Ovary (tissue), 9 donors: ENCODE results near the gene DDX4. TPM values are rescaled to one million over a fixed set of nuclear protein-coding genes. Genes with fewer than 3 reads are reported as not detected.

ENCODE experiments used
- DNase-seq, 5 donors: peaks; one replicate each; pipeline ENCODE4 v3.0.0-alpha.2; 2019 to 2020
- H3K27ac ChIP-seq, 2 donors: fragments of 200-600 bp; one replicate each; pipeline versions ENCODE4 v1.5.1 to v1.8.0; 2019 to 2022
- H3K27me3 ChIP-seq: fragments of 200-600 bp; one replicate; pipeline ENCODE4 v1.8.0; 2022
- H3K36me3 ChIP-seq: fragments of 200-600 bp; sonication (generic); one replicate; pipeline ENCODE4 v1.5.1; 2019
- H3K4me1 ChIP-seq: one replicate; pipeline ENCODE4 v1.8.1; 2013; ENCODE audit warnings: mild to moderate bottlenecking, moderate library complexity; ENCODE audit not compliant: insufficient read depth
- H3K4me3 ChIP-seq: fragments of 200-600 bp; sonication (generic); one replicate; pipeline ENCODE4 v1.5.1; 2017
- H3K9me3 ChIP-seq, 2 donors: fragments of 200-600 bp in 1 of 2; sonication (generic) in 1 of 2; one replicate each; pipeline versions ENCODE4 v1.5.1 to v1.8.1; 2013 to 2019; ENCODE audit warnings: mild to moderate bottlenecking in 1 of 2, moderate library complexity in 1 of 2
- EP300 ChIP-seq: sonication (generic); formaldehyde crosslinking; IDR thresholded peaks from one replicate; pipeline ENCODE4 v1.6.1; 2017; ENCODE audit warnings: antibody characterized with exemption
- POLR2A ChIP-seq: fragments of 450-650 bp; IDR thresholded peaks from one replicate; pipeline ENCODE4 v1.6.1; 2017; ENCODE audit warnings: antibody characterized with exemption, mild to moderate bottlenecking, moderate library complexity
- WGBS, 3 donors: extraction: QIAGEN DNeasy Blood & Tissue Kit in 1 of 3; methylation state at CpG; one replicate each; pipeline versions ENCODE4 v1.1.5 to v1.1.7; 2013 to 2017; 5-methylcytosine and 5-hydroxymethylcytosine counted together
- intact Hi-C, 4 donors: fragments of 100-400 bp; cut with DNase I; formaldehyde crosslinking; loops; one replicate each; pipeline versions ENCODE4 v1.11.0 to v1.15.1; 2022 to 2023
- polyA plus RNA-seq, 2 donors: library from polyadenylated mRNA; stranded (reverse); fragments of 200-250 nt in 1 of 2; fragments of 350-450 nt in 1 of 2; fragmentation: Illumina TruSeq in 1 of 2; extraction: RNeasy Lipid Tissue Mini Kit (QIAGEN cat#74804) in 1 of 2; gene quantifications; one replicate each; pipeline ENCODE4 v1.2.3, GENCODE V29; 2013 to 2014
- total RNA-seq, 7 donors: library from RNA; depleted of rRNA in 2 of 7; stranded (reverse); fragments of >200 nt in 2 of 7; fragmentation: NEBNext Ultra II Directional in 3 of 7; extraction: Animal tissue kit (Norgen Biotek cat#: 25700) in 3 of 7; gene quantifications; one replicate each; pipeline versions ENCODE4 v1.1.0 to v1.2.4, GENCODE V29; 2016 to 2023
- TF ChIP-seq, protein P1 (sequence below), 3 donors: fragments of 450-650 bp in 2 of 3; fragments of 200-600 bp in 1 of 3; IDR thresholded peaks; one replicate each; pipeline versions ENCODE4 v1.5.1 to v1.8.0; 2016 to 2022; ENCODE audit warnings: antibody characterized with exemption in 3 of 3, mild to moderate bottlenecking in 1 of 3
- donor health status: DM: no; HTN: no; CAD: no; lungs with moderate emphysema.
- donor health status: DM: no; HTN: no; CAD: no.
- donor health status: Bipolar disorder and iron deficiency.
- donor health status: DM: yes; HTN: yes; CAD: no.
- donor health status: DM: no; HTN: no; CAD: no.
- donor health status: DM: yes; HTN: yes; CAD: no.

DDX4 gene
- total and polyA plus RNA-seq, 9 donors: 0.63 TPM; not detected in 8

DNA sequence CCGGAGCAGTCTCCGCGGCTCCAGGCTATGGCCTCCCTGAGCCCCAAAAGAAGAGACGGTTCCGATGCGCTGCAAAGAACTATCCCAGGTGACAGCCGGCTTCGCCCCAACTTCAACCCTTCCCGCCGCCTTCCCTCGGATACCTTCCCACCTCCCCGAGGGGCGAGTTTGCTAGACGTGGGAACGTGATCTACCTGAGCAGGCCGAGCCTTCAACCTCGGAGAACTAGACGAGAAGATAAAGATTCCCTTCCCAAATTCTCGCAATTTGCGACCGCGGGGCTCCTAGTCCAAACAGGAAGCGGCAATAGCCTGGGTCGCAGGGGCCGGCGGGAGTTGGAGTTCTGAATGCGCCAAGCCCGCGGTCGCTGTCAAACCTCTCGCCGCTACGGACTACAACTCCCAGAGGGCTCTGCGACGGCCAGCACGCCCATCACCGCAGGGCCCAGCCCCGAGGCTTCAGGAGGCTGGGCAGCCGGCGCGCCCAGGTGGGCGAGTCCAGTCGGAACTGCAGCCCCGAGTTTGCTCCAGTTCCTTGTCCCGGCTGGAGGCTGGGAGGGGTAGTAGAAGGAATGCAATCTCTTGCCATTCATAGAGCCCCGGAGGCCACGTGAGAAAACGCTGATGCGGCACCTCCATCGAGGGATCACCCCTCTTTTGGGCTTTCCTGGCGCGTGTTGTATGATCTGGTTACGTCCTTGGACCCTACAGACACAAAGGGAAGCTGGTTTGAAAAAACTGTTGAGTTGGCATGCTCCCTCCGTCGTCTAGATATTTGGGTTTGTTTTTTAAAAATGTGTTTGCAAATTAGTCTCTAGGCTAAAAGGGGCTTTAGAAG is 25.6 kb upstream of the DDX4 start, which contains the start of gene SLC38A9:
SLC38A9 (minus strand) TSS at position 302 of the 837 bp plus-strand sequence. CDS start 14,366 bp downstream, outside the sequence.
- Histone ChIP-seq H3K4me1 (peaks cover 8% of the 10 kb centered on the region), H3K36me3 (no peaks in the 10 kb centered on the region), H3K4me3 (peak within 1 kb of the TSS; percentile 54), H3K9me3 (peaks cover 0 to under 1% of the 10 kb centered on the region in 2 donors), H3K27ac (peak within 1 kb of the TSS in 1 of 2 donors; percentile 52), H3K27me3 (no peaks in the 10 kb centered on the region)
- DNase-seq: peak; percentile 94 to 97 (median 96)
- intact Hi-C loops: no loop called here
- 0 to 1% (median 0%) methylated on average over 54 to 55 of the region's 55 CpGs for whole genome bisulfite sequencing, 3 donors
- TF ChIP-seq POLR2A: no peak
- no peak for TF ChIP-seq EP300
- TF ChIP-seq, protein P1, sequence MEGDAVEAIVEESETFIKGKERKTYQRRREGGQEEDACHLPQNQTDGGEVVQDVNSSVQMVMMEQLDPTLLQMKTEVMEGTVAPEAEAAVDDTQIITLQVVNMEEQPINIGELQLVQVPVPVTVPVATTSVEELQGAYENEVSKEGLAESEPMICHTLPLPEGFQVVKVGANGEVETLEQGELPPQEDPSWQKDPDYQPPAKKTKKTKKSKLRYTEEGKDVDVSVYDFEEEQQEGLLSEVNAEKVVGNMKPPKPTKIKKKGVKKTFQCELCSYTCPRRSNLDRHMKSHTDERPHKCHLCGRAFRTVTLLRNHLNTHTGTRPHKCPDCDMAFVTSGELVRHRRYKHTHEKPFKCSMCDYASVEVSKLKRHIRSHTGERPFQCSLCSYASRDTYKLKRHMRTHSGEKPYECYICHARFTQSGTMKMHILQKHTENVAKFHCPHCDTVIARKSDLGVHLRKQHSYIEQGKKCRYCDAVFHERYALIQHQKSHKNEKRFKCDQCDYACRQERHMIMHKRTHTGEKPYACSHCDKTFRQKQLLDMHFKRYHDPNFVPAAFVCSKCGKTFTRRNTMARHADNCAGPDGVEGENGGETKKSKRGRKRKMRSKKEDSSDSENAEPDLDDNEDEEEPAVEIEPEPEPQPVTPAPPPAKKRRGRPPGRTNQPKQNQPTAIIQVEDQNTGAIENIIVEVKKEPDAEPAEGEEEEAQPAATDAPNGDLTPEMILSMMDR (IDR thresholded peaks at IDR 0.05): peak in 1 of 3 donors; percentile 17

DNA sequence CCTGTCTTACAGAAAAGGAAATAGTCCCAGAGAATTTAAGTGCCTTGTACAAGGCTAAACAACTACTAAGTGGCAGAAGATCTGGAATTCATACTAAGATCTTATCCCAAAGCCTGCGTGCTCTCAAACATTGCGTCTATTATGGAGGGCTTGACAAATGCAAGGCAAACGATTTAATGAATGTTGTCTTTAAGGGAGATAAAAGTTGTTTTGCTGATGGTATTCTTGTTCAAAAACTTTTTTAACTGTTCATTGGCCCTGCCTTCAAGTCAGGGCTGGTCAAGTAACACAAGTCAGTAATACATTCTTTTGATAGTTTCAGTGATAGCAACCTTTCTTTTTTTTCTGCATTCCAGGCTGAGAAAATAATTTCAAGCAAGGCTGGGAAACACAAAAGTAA is 24.0 kb upstream of the DDX4 start:
- Histone ChIP-seq H3K4me3 (no peak overlapping the region), H3K36me3 (no peaks in the 10 kb centered on the region), H3K27me3 (no peaks in the 10 kb centered on the region), H3K4me1 (peaks cover 8% of the 10 kb centered on the region), H3K27ac (no peak overlapping the region), H3K9me3 (peaks cover 0 to 3% of the 10 kb centered on the region in 2 donors)
- WGBS, 3 donors: 20 to 57% (median 50%) methylated on average over 3 of the region's 3 CpGs
- TF ChIP-seq EP300 (no peak), POLR2A (no peak)
- TF ChIP-seq, protein P1 (IDR thresholded peaks at IDR 0.05): no peak
- intact Hi-C loops: no loop called here
- DNase-seq: no peak

DNA sequence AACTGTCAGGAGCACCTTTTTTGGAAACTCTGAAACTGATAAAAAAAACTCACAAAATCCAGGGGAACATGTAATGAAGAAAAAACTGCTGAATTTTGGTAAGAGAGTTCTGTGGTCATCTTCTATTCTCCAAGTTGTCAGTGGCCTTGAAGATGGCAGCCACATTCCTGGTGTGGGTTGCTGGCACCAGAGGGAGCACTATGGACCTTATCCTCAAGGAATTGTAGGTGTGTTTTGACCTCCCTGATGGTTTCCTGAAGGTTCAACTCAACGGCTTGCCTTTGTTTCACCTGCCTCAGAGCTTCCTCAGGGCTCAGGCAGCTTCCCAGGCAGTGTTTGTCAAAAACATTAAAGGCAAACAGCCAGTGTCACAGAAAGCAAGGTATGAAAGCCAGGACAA is 23.5 kb upstream of the DDX4 start:
- Histone ChIP-seq H3K36me3 (no peaks in the 10 kb centered on the region), H3K4me3 (no peak overlapping the region), H3K27me3 (no peaks in the 10 kb centered on the region), H3K27ac (no peak overlapping the region), H3K4me1 (peaks cover 8% of the 10 kb centered on the region), H3K9me3 (peaks cover 0 to 3% of the 10 kb centered on the region in 2 donors)
- intact Hi-C loops: no loop called here
- DNase-seq: no peak
- 52 to 59% (median 53%) methylated on average over 1 of the region's 1 CpG for WGBS, 3 donors
- no peak for TF ChIP-seq EP300
- TF ChIP-seq POLR2A: no peak

DNA sequence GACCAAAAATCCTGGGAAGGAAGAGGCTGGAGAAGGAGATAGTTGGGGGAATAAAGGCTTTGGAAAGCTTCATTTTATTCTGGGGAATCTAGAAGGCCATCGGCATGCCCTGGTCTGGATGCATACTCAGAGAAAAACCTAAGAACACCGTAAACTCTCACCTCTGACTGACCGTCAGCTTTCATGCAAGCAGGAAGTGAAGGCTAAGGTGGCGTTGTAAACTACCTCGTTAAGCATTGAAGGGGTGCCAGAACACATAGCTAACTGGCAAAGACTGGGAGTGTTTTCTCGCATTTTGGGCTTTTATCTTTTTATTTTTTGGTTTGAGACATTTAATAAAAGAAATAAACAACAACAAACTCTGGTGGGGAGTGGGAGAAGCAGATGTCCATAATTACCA is 23.1 kb upstream of the DDX4 start:
- intact Hi-C loops: no loop called here
- Histone ChIP-seq H3K27ac (no peak overlapping the region), H3K9me3 (peaks cover 0 to 3% of the 10 kb centered on the region in 2 donors), H3K4me1 (peaks cover 8% of the 10 kb centered on the region), H3K27me3 (no peaks in the 10 kb centered on the region), H3K36me3 (no peaks in the 10 kb centered on the region), H3K4me3 (no peak overlapping the region)
- WGBS, 3 donors: 77 to 81% (median 80%) methylated on average over 6 of the region's 6 CpGs
- DNase-seq: no peak
- TF ChIP-seq POLR2A (no peak), EP300 (no peak)
- TF ChIP-seq, protein P1 (IDR thresholded peaks at IDR 0.05): no peak
